ENCODE measurements around the gene MTFR2.

- TF ChIP-seq POLR2A (IDR thresholded peaks at IDR 0.05) (no peak), CTCF (IDR thresholded peaks at IDR 0.05) (no peak)
These were observed at the start of gene MTFR2 for GRCh38 chr6:136249811-136250685.
